ENCODE measurements around the gene IPCEF1. TPM values are rescaled to one million over a fixed set of nuclear protein-coding genes. Genes with fewer than 3 reads are reported as not detected.

Gene IPCEF1
- total and polyA plus RNA-seq, 4 donors, result 1.8 to 4.7 (median 2.8) TPM

GRCh38 chr6:154284313-154284853 lies 72.2 kb downstream of the IPCEF1 start:
- Histone ChIP-seq H3K27ac (ENCODE audit: low read depth in 1 of 2, low read length in 2 of 2) (no peak overlapping the region), H3K27me3 (ENCODE audit: control insufficient read depth in 1 of 2, insufficient read depth in 2 of 2, low read length in 1 of 2) (no peaks in the 10 kb centered on the region), H3K9me3 (ENCODE audit: control insufficient read depth, low read length) (no peaks in the 10 kb centered on the region), H3K4me1 (ENCODE audit: control insufficient read depth in 1 of 2, insufficient read depth in 2 of 2, low read length in 2 of 2) (no peaks in the 10 kb centered on the region), H3K36me3 (ENCODE audit: control insufficient read depth in 1 of 2, insufficient read depth in 2 of 2, low read length in 1 of 2) (no peaks in the 10 kb centered on the region), H3K4me3 (ENCODE audit: low read length in 2 of 2) (no peak overlapping the region)
- intact Hi-C loops (cut with DNase I), result no loop called here
- 97 to 98% methylated on average over 7 of the region's 7 CpGs for WGBS, 2 donors
- DNase-seq, result no peak
- ATAC-seq (ENCODE audit: low FRiP score), result no peak

DNA sequence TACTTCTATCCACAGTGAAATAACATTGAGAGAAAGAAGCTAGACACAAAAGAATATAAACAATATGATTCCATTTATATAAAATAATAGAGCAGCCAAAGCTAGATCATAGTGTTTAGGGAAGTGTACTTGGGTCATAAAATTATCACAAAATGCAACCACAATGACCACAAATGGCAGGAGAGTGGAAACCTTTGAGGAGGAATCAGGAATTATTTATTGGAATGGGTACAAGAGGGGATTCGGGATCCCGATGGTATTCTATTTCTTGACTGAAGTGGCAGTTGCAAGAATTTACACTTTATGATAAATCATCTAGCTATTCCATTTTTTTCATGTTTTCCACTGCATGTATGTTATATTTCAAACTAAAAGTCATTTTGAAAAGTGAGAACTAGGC lies 76.1 kb downstream of the IPCEF1 start:
- H3K27ac ChIP-seq (ENCODE audit: low read depth in 1 of 2, low read length in 2 of 2), result no peak overlapping the region
- no peaks in the 10 kb centered on the region for H3K36me3 ChIP-seq (ENCODE audit: control insufficient read depth in 1 of 2, insufficient read depth in 2 of 2, low read length in 1 of 2)
- DNase-seq, result no peak
- H3K4me1 ChIP-seq (ENCODE audit: control insufficient read depth in 1 of 2, insufficient read depth in 2 of 2, low read length in 2 of 2), result peaks cover 0 to 7% of the 10 kb centered on the region in 2 donors
- no peaks in the 10 kb centered on the region for H3K9me3 ChIP-seq (ENCODE audit: control insufficient read depth, low read length)
- H3K4me3 ChIP-seq (ENCODE audit: low read length in 2 of 2), result no peak overlapping the region
- no peak for ATAC-seq (ENCODE audit: low FRiP score)
- WGBS, 2 donors, result 38 to 58% methylated on average over 2 of the region's 2 CpGs
- no peaks in the 10 kb centered on the region for H3K27me3 ChIP-seq (ENCODE audit: control insufficient read depth in 1 of 2, insufficient read depth in 2 of 2, low read length in 1 of 2)
- intact Hi-C loops (cut with DNase I), result no loop called here

- 76 to 84% methylated on average over 7 of the region's 7 CpGs for WGBS, 2 donors
- H3K4me3 ChIP-seq (ENCODE audit: low read length in 2 of 2), result no peak overlapping the region
These were observed 79.0 kb downstream of the IPCEF1 start for GRCh38 chr6:154277629-154278017.

GRCh38 chr6:154276810-154277628 lies 79.6 kb downstream of the IPCEF1 start:
- Histone ChIP-seq H3K4me3 (ENCODE audit: low read length in 2 of 2) (no peak overlapping the region), H3K36me3 (ENCODE audit: control insufficient read depth in 1 of 2, insufficient read depth in 2 of 2, low read length in 1 of 2) (no peaks in the 10 kb centered on the region), H3K9me3 (ENCODE audit: control insufficient read depth, low read length) (no peaks in the 10 kb centered on the region), H3K27me3 (ENCODE audit: control insufficient read depth in 1 of 2, insufficient read depth in 2 of 2, low read length in 1 of 2) (no peaks in the 10 kb centered on the region), H3K27ac (ENCODE audit: low read depth in 1 of 2, low read length in 2 of 2) (no peak overlapping the region), H3K4me1 (ENCODE audit: control insufficient read depth in 1 of 2, insufficient read depth in 2 of 2, low read length in 2 of 2) (peaks cover 0 to 7% of the 10 kb centered on the region in 2 donors)
- 22 to 24% methylated on average over 11 of the region's 11 CpGs for WGBS, 2 donors
- DNase-seq, result no peak
- ATAC-seq (ENCODE audit: low FRiP score), result no peak
- intact Hi-C loops (cut with DNase I), result loop anchor here (2.0 to 10.0 kb wide), 3 partner anchors 120 to 1052 kb away; no protein-coding TSS in a partner anchor

More at GRCh38 chr6:154277629-154278017, 79.0 kb downstream of the IPCEF1 start:
- Histone ChIP-seq H3K9me3 (ENCODE audit: control insufficient read depth, low read length) (no peaks in the 10 kb centered on the region), H3K27ac (ENCODE audit: low read depth in 1 of 2, low read length in 2 of 2) (no peak overlapping the region), H3K27me3 (ENCODE audit: control insufficient read depth in 1 of 2, insufficient read depth in 2 of 2, low read length in 1 of 2) (no peaks in the 10 kb centered on the region), H3K4me1 (ENCODE audit: control insufficient read depth in 1 of 2, insufficient read depth in 2 of 2, low read length in 2 of 2) (peaks cover 0 to 7% of the 10 kb centered on the region in 2 donors), H3K36me3 (ENCODE audit: control insufficient read depth in 1 of 2, insufficient read depth in 2 of 2, low read length in 1 of 2) (no peaks in the 10 kb centered on the region)
- DNase-seq, result no peak
- intact Hi-C loops (cut with DNase I), result loop anchor here (2.0 to 10.0 kb wide), 3 partner anchors 121 to 1053 kb away; no protein-coding TSS in a partner anchor
- no peak for ATAC-seq (ENCODE audit: low FRiP score)

DNA sequence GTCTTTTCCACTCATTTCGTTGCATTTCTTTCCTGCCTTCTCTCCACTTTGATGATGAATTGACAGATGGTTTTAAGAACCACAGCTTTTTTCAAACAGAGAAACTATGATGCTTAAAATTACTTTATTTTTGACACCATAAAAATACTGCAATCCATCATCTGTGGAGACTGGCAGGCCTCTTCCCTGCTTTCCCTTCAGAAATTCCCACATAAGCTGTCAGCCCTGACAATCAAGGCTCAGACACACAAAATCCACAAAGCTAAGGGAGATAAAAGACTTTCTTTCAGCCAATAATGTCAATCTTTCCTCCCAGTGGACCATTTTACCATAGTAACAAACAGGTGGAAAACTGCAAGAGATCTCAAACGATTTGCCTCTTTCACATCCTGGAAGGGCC lies 82.4 kb downstream of the IPCEF1 start:
- DNase-seq, result no peak
- Histone ChIP-seq H3K36me3 (ENCODE audit: control insufficient read depth in 1 of 2, insufficient read depth in 2 of 2, low read length in 1 of 2) (no peaks in the 10 kb centered on the region), H3K4me3 (ENCODE audit: low read length in 2 of 2) (no peak overlapping the region), H3K9me3 (ENCODE audit: control insufficient read depth, low read length) (no peaks in the 10 kb centered on the region), H3K27ac (ENCODE audit: low read depth in 1 of 2, low read length in 2 of 2) (no peak overlapping the region), H3K27me3 (ENCODE audit: control insufficient read depth in 1 of 2, insufficient read depth in 2 of 2, low read length in 1 of 2) (no peaks in the 10 kb centered on the region), H3K4me1 (ENCODE audit: control insufficient read depth in 1 of 2, insufficient read depth in 2 of 2, low read length in 2 of 2) (peaks cover 0 to 7% of the 10 kb centered on the region in 2 donors)
- intact Hi-C loops (cut with DNase I), result loop anchor here in 1 of 2 donors (10.0 kb wide), 1 partner anchor 1049 kb away; no protein-coding TSS in a partner anchor
- no peak for ATAC-seq (ENCODE audit: low FRiP score)
- WGBS, 2 donors, result 75 to 83% methylated on average over 2 of the region's 2 CpGs

- DNase-seq (no peak), ATAC-seq (ENCODE audit: low FRiP score) (no peak)
- Histone ChIP-seq H3K27me3 (ENCODE audit: control insufficient read depth in 1 of 2, insufficient read depth in 2 of 2, low read length in 1 of 2) (no peaks in the 10 kb centered on the region), H3K4me3 (ENCODE audit: low read length in 2 of 2) (no peak overlapping the region), H3K9me3 (ENCODE audit: control insufficient read depth, low read length) (no peaks in the 10 kb centered on the region), H3K36me3 (ENCODE audit: control insufficient read depth in 1 of 2, insufficient read depth in 2 of 2, low read length in 1 of 2) (no peaks in the 10 kb centered on the region), H3K27ac (ENCODE audit: low read depth in 1 of 2, low read length in 2 of 2) (no peak overlapping the region), H3K4me1 (ENCODE audit: control insufficient read depth in 1 of 2, insufficient read depth in 2 of 2, low read length in 2 of 2) (no peaks in the 10 kb centered on the region)
- 93 to 94% methylated on average over 3 of the region's 3 CpGs for WGBS, 2 donors
- intact Hi-C loops (cut with DNase I), result no loop called here
These were observed 88.1 kb downstream of the IPCEF1 start for GRCh38 chr6:154268486-154268885.

DNA sequence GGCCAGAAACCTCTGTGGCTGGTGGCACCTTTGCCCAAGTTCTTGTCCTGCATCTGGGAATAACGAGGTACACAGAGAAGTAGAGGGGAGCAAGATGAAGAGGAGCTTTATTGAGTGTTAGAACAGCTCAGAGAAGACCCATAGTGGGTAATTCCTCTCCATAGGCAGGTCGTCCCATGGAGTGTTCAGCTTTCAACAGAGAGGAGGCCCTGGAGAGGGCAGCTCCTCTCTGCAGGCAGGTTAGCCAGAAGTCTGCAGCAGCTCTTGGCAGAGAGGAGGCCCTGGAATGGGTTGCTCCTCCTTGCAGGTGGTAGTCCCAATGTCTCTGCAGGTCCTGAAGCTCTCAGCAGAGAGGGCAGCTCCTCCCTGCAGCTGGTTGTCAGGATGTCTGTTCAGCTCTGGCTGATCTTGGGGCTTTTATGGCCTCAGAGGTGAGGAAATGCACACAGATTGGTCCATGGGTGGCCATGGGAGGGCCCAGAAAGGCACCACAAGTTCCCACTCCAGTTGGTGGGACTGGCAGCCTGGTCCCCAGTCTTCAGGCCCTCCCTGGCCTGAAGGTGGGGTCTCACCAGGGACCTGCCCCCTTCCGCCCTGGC lies 89.0 kb downstream of the IPCEF1 start:
- intact Hi-C loops (cut with DNase I), result no loop called here
- Histone ChIP-seq H3K27ac (ENCODE audit: low read depth in 1 of 2, low read length in 2 of 2) (no peak overlapping the region), H3K36me3 (ENCODE audit: control insufficient read depth in 1 of 2, insufficient read depth in 2 of 2, low read length in 1 of 2) (no peaks in the 10 kb centered on the region), H3K9me3 (ENCODE audit: control insufficient read depth, low read length) (no peaks in the 10 kb centered on the region), H3K4me3 (ENCODE audit: low read length in 2 of 2) (no peak overlapping the region), H3K27me3 (ENCODE audit: control insufficient read depth in 1 of 2, insufficient read depth in 2 of 2, low read length in 1 of 2) (no peaks in the 10 kb centered on the region), H3K4me1 (ENCODE audit: control insufficient read depth in 1 of 2, insufficient read depth in 2 of 2, low read length in 2 of 2) (no peaks in the 10 kb centered on the region)
- DNase-seq (no peak), ATAC-seq (ENCODE audit: low FRiP score) (no peak)
- 90 to 92% methylated on average over 3 of the region's 3 CpGs for WGBS, 2 donors

DNA sequence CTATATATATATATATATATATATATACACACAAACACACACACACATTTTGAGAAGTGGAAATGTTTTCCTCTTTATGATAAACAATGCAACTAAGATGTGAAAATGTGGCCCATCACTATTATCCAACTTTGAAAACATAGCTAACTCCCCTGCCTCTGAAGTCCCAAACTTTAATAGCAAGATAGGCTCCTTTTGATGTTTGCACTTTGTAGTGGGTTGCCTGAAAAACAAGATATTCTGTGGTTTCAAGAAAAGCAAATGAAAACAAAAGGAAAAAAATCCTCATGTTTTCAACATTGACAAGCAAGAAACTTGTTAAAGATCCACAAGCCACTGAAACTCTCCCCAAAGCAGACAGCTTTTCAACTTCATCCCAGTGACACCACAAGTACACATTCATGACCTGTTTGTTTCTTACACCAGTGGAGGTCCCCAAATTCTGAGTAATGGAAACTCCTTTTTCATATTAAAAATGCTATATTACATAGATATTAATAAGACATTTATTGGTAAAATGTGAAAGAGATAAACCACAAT lies 90.0 kb downstream of the IPCEF1 start:
- Histone ChIP-seq H3K27me3 (ENCODE audit: control insufficient read depth in 1 of 2, insufficient read depth in 2 of 2, low read length in 1 of 2) (no peaks in the 10 kb centered on the region), H3K9me3 (ENCODE audit: control insufficient read depth, low read length) (no peaks in the 10 kb centered on the region), H3K27ac (ENCODE audit: low read depth in 1 of 2, low read length in 2 of 2) (no peak overlapping the region), H3K36me3 (ENCODE audit: control insufficient read depth in 1 of 2, insufficient read depth in 2 of 2, low read length in 1 of 2) (no peaks in the 10 kb centered on the region), H3K4me1 (ENCODE audit: control insufficient read depth in 1 of 2, insufficient read depth in 2 of 2, low read length in 2 of 2) (no peaks in the 10 kb centered on the region), H3K4me3 (ENCODE audit: low read length in 2 of 2) (no peak overlapping the region)
- no peak for ATAC-seq (ENCODE audit: low FRiP score)
- DNase-seq, result no peak
- intact Hi-C loops (cut with DNase I), result no loop called here
